H9 (cell line): ENCODE measurements around the gene MYO7B. TPM values are rescaled to one million over a fixed set of nuclear protein-coding genes. Genes with fewer than 3 reads are reported as not detected.

Source experiments
- DNase-seq: peaks from one replicate; pipeline ENCODE4 v3.0.0-alpha.2; 2017
- H2AFZ ChIP-seq: one replicate; pipeline ENCODE4 v1.6.1; 2013; ENCODE audit warnings: mild to moderate bottlenecking, low read length, control low read depth, moderate library complexity
- H2AK5ac ChIP-seq: 2 replicates; pipeline ENCODE4 v1.6.1; 2013; ENCODE audit warnings: low read length, control low read depth, mixed read lengths; ENCODE audit not compliant: insufficient read length
- H2BK120ac ChIP-seq: one replicate; pipeline ENCODE4 v1.6.1; 2013; ENCODE audit warnings: low read depth, mild to moderate bottlenecking, low read length, control low read depth, inconsistent platforms; ENCODE audit not compliant: poor library complexity, severe bottlenecking
- H2BK12ac ChIP-seq: 2 replicates; pipeline ENCODE4 v1.6.1; 2013; ENCODE audit warnings: low read length, control low read depth, mixed read lengths, low read depth; ENCODE audit not compliant: insufficient read length
- H2BK15ac ChIP-seq: 2 replicates; pipeline ENCODE4 v1.6.1; 2013; ENCODE audit warnings: low read depth, low read length, control low read depth
- H2BK20ac ChIP-seq: one replicate; pipeline ENCODE4 v1.6.1; 2013; ENCODE audit warnings: low read depth, mild to moderate bottlenecking, low read length, control low read depth, inconsistent platforms; ENCODE audit not compliant: poor library complexity, severe bottlenecking
- H2BK5ac ChIP-seq: 2 replicates; pipeline ENCODE4 v1.6.1; 2013; ENCODE audit warnings: low read length, control low read depth, mixed read lengths; ENCODE audit not compliant: insufficient read length
- H3K14ac ChIP-seq: 2 replicates; pipeline ENCODE4 v1.6.1; 2013; ENCODE audit warnings: low read length, control low read depth; ENCODE audit not compliant: insufficient read depth
- H3K18ac ChIP-seq: 2 replicates; pipeline ENCODE4 v1.6.1; 2013; ENCODE audit warnings: low read depth, mild to moderate bottlenecking, mixed read lengths, low read length, control low read depth; ENCODE audit not compliant: insufficient read length
- H3K23ac ChIP-seq: 2 replicates; pipeline ENCODE4 v1.6.1; 2013; ENCODE audit warnings: low read length, control low read depth, mixed read lengths, low read depth; ENCODE audit not compliant: insufficient read length
- H3K23me2 ChIP-seq: 2 replicates; pipeline ENCODE4 v1.6.1; 2013; ENCODE audit warnings: low read depth, mild to moderate bottlenecking, mixed read lengths, low read length, control low read depth; ENCODE audit not compliant: insufficient read length, poor library complexity, severe bottlenecking
- H3K27ac ChIP-seq: 2 replicates; pipeline ENCODE4 v1.5.1; 2013; ENCODE audit warnings: low read length, control low read depth, mixed read lengths, low read depth; ENCODE audit not compliant: insufficient read length
- H3K27me3 ChIP-seq: 2 replicates; pipeline ENCODE4 v1.6.1; 2013; ENCODE audit warnings: low read length, control low read depth, inconsistent platforms; ENCODE audit not compliant: insufficient read depth
- H3K4ac ChIP-seq: 2 replicates; pipeline ENCODE4 v1.6.1; 2013; ENCODE audit warnings: low read depth, mild to moderate bottlenecking, control low read depth, inconsistent platforms, low read length, moderate library complexity
- H3K4me1 ChIP-seq: 2 replicates; pipeline ENCODE4 v1.6.1; 2013; ENCODE audit warnings: low read length, control low read depth, inconsistent platforms; ENCODE audit not compliant: insufficient read depth
- H3K4me2 ChIP-seq: 2 replicates; pipeline ENCODE4 v1.6.1; 2013; ENCODE audit warnings: low read length, control low read depth, mixed read lengths; ENCODE audit not compliant: insufficient read length, insufficient read depth
- H3K56ac ChIP-seq: 2 replicates; pipeline ENCODE4 v1.6.1; 2013; ENCODE audit warnings: low read depth, mild to moderate bottlenecking, mixed read lengths, low read length, control low read depth; ENCODE audit not compliant: insufficient read length
- H3K79me1 ChIP-seq: 2 replicates; pipeline ENCODE4 v1.6.1; 2013; ENCODE audit warnings: low read depth, mild to moderate bottlenecking, moderate library complexity, low read length, control low read depth, inconsistent platforms; ENCODE audit not compliant: insufficient read depth, poor library complexity, severe bottlenecking
- H3K79me2 ChIP-seq: 2 replicates; pipeline ENCODE4 v1.6.1; 2013; ENCODE audit warnings: low read length, control low read depth, inconsistent platforms; ENCODE audit not compliant: insufficient read depth
- H3K9ac ChIP-seq: 2 replicates; pipeline ENCODE4 v1.6.1; 2013; ENCODE audit warnings: low read length, control low read depth, mixed read lengths; ENCODE audit not compliant: insufficient read length; ENCODE audit errors: extremely low read depth
- H3K9me3 ChIP-seq: one replicate; pipeline ENCODE4 v1.6.1; 2013; ENCODE audit warnings: low read depth, low read length, inconsistent platforms; ENCODE audit not compliant: control insufficient read depth
- H3T11ph ChIP-seq: one replicate; pipeline ENCODE4 v1.6.1; 2013; ENCODE audit warnings: mild to moderate bottlenecking, low read length, control low read depth, inconsistent platforms
- H4K20me1 ChIP-seq: one replicate; pipeline ENCODE4 v1.6.1; 2013; ENCODE audit not compliant: control insufficient read depth, insufficient read length, insufficient read depth
- H4K5ac ChIP-seq: 2 replicates; pipeline ENCODE4 v1.6.1; 2013; ENCODE audit warnings: low read depth, mild to moderate bottlenecking, mixed read lengths, low read length, control low read depth; ENCODE audit not compliant: insufficient read length
- H4K8ac ChIP-seq: replicated peaks from 2 replicates; pipeline ENCODE4 v1.6.1; 2013; ENCODE audit warnings: low read length, control low read depth, mixed read lengths, low read depth; ENCODE audit not compliant: insufficient read length
- H4K91ac ChIP-seq: 2 replicates; pipeline ENCODE4 v1.6.1; 2013; ENCODE audit warnings: low read depth, mild to moderate bottlenecking, moderate library complexity, mixed read lengths, low read length, control low read depth; ENCODE audit not compliant: insufficient read length
- H3K27ac Mint-ChIP-seq, 3 experiments: 2 replicates in 2 of 3; 3 replicates in 1 of 3; pipeline ENCODE4 v1.8.0; 2020 to 2021; ENCODE audit warnings: mixed read lengths in 3 of 3, mild to moderate bottlenecking in 1 of 3, moderate library complexity in 1 of 3
- H3K27me3 Mint-ChIP-seq: 2 replicates; pipeline ENCODE4 v1.8.0; 2021; ENCODE audit warnings: low read depth, mild to moderate bottlenecking, moderate library complexity, mixed read lengths
- H3K36me3 Mint-ChIP-seq, 3 experiments: 2 replicates in 2 of 3; 3 replicates in 1 of 3; pipeline ENCODE4 v1.8.0; 2020 to 2021; ENCODE audit warnings: low read depth in 3 of 3, mixed read lengths in 3 of 3; ENCODE audit not compliant: insufficient read depth in 1 of 3
- H3K4me1 Mint-ChIP-seq, 2 experiments: 2 replicates each; pipeline ENCODE4 v1.8.0; 2020; ENCODE audit warnings: mixed read lengths in 2 of 2
- H3K4me3 Mint-ChIP-seq, 2 experiments: 2 replicates in 1 of 2; 3 replicates in 1 of 2; pipeline ENCODE4 v1.8.0; 2020 to 2021; ENCODE audit warnings: mild to moderate bottlenecking in 2 of 2, mixed read lengths in 2 of 2, moderate library complexity in 1 of 2
- H3K9me3 Mint-ChIP-seq, 2 experiments: 2 replicates in 1 of 2; 3 replicates in 1 of 2; pipeline ENCODE4 v1.8.0; 2020; ENCODE audit warnings: mild to moderate bottlenecking in 2 of 2, mixed read lengths in 2 of 2, moderate library complexity in 1 of 2
- CTCF ChIP-seq: fragments of 200-600 bp; sonication (generic); conservative IDR thresholded peaks from 3 replicates; pipeline ENCODE4 v1.8.0; 2021; ENCODE audit warnings: antibody characterized with exemption, mild to moderate bottlenecking
- WGBS: extraction: QIAGEN DNeasy Blood & Tissue Kit; methylation state at CpG from one replicate; pipeline ENCODE4 v1.1.7; 2013; ENCODE audit warnings: missing lambda C conversion rate, low lambda C conversion rate, mixed read lengths; ENCODE audit not compliant: insufficient read length; ENCODE audit errors: extremely low coverage; 5-methylcytosine and 5-hydroxymethylcytosine counted together
- total RNA-seq: library from RNA; stranded (reverse); gene quantifications from 2 replicates; pipeline ENCODE4 v1.2.1, GENCODE V29; 2021

MYO7B gene
- total RNA-seq, 1 experiment from 2014 or later, result not detected

GRCh38 chr2:127599211-127599610 is 63.7 kb downstream of the MYO7B start:
- Histone ChIP-seq H3K23ac (no peak overlapping the region), H3K27ac (no peak overlapping the region), H3K56ac (no peak overlapping the region), H4K5ac (no peak overlapping the region), H3K27me3 (no peaks in the 10 kb centered on the region), H2BK20ac (no peak overlapping the region), H3K4ac (no peak overlapping the region), H3T11ph (no peak overlapping the region), H2BK15ac (no peak overlapping the region), H2AK5ac (no peak overlapping the region), H3K9ac (no peak overlapping the region), H4K8ac (no peak overlapping the region), H3K79me1 (no peaks in the 10 kb centered on the region), H2BK120ac (no peak overlapping the region), H2BK12ac (no peak overlapping the region), H2BK5ac (no peak overlapping the region), H3K9me3 (no peaks in the 10 kb centered on the region), H2AFZ (no peak overlapping the region), H4K91ac (no peak overlapping the region), H3K4me2 (no peak overlapping the region), H3K4me1 (no peaks in the 10 kb centered on the region), H3K14ac (no peak overlapping the region), H4K20me1 (no peaks in the 10 kb centered on the region), H3K79me2 (no peaks in the 10 kb centered on the region), H3K23me2 (no peaks in the 10 kb centered on the region), H3K18ac (no peak overlapping the region)
- no peak overlapping the region for H3K4me3 Mint-ChIP-seq
- no peak overlapping the region for H3K27ac Mint-ChIP-seq
- no CpG with 5 or more reads among the region's 3 CpGs for WGBS
- H3K36me3 Mint-ChIP-seq, result no peaks in the 10 kb centered on the region
- H3K4me1 Mint-ChIP-seq, result no peaks in the 10 kb centered on the region
- DNase-seq, result no peak
- no peak for TF ChIP-seq CTCF
- no peaks in the 10 kb centered on the region for H3K27me3 Mint-ChIP-seq
- no peaks in the 10 kb centered on the region; a peak in 2 of 5 replicates for H3K9me3 Mint-ChIP-seq
